ENCODE results near the gene ABI2. TPM values are rescaled to one million over a fixed set of nuclear protein-coding genes. Genes with fewer than 3 reads are reported as not detected.
"Not testable (repeated sequence)": the region's sequence is repeated elsewhere in the genome, so short reads cannot be mapped to it uniquely, and the experiment has no call there.

Gene ABI2
- polyA plus RNA-seq, 4 donors: 85.6 to 101 (median 95.5) TPM

DNA sequence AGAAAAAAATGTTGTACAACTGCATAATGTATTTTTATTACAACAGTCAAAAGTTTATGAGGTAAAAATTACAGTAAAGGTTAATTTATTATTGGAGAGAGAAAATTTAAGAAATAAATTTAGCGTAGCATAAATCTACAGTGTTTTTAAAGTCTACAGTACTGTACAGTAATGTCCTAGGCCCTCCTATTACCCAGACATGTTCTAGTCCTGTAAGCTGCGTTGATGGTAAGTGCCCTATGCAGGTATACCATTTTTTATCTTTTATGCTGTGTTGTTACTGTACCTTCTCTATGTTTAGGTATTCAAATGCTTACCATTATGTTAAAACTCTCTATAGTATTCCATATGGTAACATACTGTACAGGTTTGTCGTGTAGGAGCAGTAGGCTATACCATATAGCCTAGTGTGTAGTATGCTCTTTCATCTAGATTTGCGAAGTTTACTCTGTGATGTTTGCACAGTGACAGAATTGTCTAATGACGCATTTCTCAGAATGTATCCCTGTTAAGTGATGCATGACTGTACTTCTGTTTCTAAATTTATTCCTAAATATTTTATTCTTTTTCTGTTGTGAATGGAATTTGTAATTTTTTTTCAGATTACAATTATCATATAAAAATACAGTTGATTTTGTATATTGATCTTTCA lies 24.5 kb downstream of the ABI2 start:
- no peak for DNase-seq (ENCODE audit: low read depth in 4 of 4, low spot score in 3 of 4)

DNA sequence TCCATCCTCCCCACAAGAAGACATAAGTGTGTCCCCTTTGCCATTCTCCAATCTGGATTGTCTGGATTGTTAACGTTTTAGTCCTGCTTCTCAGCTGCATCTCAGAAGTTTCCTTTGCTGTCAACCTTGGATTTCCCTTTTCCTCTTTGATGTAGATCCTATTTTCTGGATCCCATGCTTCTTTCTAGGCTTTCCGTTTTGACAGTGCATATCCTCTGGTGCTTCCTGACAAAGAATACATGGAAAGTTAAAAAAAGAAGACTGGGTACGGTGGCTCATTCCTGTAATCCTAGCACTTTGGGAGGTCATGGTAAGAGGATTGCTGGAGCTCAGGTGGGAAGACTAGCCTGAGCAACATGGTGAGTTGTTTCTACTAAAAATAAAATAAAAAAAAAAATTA lies 26.8 kb downstream of the ABI2 start:
- DNase-seq (ENCODE audit: low read depth in 4 of 4, low spot score in 3 of 4): no peak

DNA sequence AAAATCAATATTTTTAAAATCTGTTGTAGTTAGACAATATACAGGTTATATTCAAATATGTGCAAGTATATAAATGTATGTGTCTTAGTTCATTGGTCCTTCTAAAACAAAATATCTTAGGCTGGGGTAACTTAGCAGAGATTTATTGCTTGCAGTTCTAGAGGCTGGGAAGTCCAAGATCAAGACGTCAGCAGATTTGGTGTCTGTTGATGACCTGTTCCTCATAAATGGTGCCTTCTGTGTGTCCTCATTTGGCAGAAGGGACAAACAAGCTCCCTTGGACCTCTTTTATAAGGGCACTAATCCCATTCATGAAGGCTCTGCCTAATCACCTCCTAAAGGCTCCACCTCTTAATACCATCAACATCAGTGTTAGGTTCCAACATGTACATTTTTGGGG lies 31.3 kb downstream of the ABI2 start:
- no peak for DNase-seq (ENCODE audit: low read depth in 4 of 4, low spot score in 3 of 4)

DNA sequence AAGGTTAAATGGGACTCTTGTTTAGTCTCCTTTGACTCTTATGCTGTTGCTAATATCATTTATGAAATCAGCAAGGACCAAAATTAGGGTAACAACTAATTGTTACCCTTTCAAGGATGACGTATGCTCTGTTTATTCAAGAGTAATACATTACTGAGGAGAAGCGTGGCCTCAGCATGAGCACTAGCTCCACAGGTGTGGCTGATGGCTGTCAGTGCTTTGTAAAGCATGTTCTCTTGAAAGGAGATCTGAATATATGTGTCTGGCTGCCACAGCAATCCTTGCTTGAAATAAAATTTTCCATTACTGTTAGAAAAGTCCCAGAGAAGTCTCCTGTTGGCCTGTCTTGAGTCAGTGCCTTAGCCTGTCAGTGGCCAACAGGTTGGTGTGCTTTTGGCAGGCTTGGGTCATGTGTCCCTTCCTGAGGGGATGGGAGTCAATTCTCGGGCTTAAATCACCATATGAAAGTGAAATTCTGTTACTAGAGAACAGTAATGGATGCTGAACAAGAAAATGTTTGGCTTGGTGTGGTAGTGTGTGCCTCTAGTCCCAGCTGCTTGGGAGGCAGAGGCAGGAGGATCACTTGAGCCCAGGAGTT lies 32.7 kb downstream of the ABI2 start:
- no peak for DNase-seq (ENCODE audit: low read depth in 4 of 4, low spot score in 3 of 4)

DNA sequence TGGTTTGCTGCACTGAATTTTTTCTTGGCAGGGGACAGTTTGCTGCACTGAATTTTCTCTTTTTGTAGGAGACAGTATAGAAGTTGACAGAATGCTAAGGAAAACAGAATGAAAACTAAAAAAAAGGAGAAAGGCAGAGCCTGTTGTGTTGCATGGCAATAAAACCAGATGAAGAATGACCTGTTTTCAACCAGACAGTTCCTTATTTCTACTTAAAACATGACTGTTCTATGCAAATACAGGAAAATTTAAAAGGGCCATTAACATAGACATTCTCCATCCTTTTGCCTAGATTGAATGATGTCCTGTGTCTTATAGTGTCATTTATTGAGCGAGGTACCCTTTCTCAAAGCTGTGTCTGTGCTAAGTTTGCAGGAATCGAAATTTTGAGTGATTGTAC lies 33.3 kb downstream of the ABI2 start:
- no peak for DNase-seq (ENCODE audit: low read depth in 4 of 4, low spot score in 3 of 4)

DNA sequence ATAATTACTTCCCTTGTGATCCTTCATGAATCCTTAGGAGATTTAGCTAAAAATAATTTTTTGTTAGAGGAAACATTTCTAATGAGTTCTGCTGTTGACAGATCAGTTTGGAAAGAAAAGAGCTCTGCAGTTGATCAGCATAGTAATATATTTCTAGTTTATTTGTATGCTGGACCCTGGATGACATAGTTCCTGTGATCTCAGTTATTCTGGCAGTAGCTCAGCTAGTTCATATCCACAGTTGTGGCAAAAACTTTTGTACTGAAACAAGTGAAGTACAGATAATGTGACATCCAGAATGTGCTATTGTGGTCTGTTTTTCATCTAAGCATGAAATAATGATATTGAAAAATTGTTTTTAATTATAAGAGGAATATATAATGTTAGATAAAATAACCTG lies 33.7 kb downstream of the ABI2 start:
- DNase-seq (ENCODE audit: low read depth in 4 of 4, low spot score in 3 of 4): no peak

- no peak for DNase-seq (ENCODE audit: low read depth in 4 of 4, low spot score in 3 of 4)
These were observed 38.7 kb downstream of the ABI2 start for GRCh38 chr2:203366639-203367466.

DNA sequence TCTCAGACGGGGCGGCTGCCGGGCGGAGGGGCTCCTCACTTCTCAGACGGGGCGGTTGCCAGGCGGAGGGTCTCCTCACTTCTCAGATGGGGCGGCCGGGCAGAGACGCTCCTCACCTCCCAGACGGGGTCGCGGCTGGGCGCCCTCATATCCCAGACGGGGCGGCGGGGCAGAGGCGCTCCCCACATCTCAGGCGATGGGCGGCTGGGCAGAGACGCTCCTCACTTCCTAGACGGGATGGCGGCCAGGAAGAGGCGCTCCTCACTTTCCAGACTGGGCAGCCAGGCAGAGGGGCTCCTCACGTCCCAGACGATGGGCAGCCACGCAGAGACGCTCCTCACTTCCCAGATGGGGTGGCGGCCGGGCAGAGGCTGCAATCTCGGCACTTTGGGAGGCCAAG lies 44.5 kb downstream of the ABI2 start:
- not testable (repeated sequence) for DNase-seq (ENCODE audit: low read depth in 4 of 4, low spot score in 3 of 4)

- no peak for DNase-seq (ENCODE audit: low read depth in 4 of 4, low spot score in 3 of 4)
These were observed 48.0 kb downstream of the ABI2 start for GRCh38 chr2:203376173-203376572.

DNA sequence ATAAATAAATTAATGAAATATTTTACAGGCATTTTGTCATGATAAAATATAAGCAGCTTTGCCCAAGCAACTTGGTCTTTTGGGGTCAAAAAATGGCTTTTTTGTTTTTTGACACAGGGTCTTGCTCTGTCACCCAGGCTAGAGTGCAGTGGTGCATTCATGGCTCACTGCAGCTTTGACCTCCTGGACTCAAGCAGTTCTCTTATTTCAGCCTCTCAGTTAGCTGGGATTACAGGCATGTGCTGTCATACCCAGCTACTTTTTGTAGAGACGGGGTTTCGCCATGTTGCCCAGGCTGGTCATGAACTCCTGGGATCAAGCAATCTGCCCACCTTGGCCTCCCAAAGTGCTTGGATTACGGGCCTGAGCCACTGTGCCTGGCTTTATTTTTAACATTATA lies 51.0 kb downstream of the ABI2 start:
- DNase-seq (ENCODE audit: low read depth in 4 of 4, low spot score in 3 of 4): peak in 2 of 4 donors; percentile 15 to 16

GRCh38 chr2:203383038-203383437 lies 54.8 kb downstream of the ABI2 start:
- DNase-seq (ENCODE audit: low read depth in 4 of 4, low spot score in 3 of 4): no peak

DNA sequence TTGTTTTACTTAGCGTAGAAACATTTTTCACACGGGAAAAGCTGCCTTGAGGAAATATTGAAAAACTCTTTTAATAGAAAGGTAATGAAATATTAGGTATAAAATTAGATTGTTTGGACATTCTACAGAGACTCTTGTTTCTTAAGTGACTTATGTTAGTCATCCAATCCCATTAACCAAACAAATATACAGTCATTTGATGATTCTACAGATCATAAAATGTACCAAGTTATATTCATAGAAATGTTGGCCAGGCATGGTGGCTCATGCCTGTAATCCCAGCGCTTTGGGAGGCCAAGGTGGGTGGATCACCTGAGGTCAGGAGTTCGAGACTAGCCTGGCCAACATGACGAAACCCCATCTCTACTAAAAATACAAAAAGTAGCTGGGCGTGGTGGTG lies 60.0 kb downstream of the ABI2 start:
- not testable (repeated sequence) for DNase-seq (ENCODE audit: low read depth in 4 of 4, low spot score in 3 of 4)

GRCh38 chr2:203394519-203395227 lies 66.5 kb downstream of the ABI2 start:
- DNase-seq (ENCODE audit: low read depth in 4 of 4, low spot score in 3 of 4): no peak

DNA sequence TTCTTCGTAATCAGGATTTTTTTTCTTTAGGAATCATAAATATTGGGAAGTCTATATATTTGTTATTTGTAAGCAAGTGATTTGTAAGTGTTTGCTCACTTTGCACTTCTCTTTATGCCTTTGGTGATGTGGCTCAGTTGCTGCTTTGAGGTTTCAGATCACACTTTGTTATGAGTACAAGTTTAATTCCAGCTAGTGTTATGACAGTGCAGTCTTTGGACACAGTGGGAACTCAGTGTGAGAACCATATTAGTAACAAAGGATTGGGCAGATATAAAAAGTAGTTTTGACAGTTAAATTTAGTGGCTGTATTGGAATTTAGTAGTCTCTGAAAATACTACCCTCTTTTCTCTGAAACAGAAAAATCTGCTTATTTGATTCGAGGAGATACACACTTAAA lies 67.7 kb downstream of the ABI2 start:
- no peak for DNase-seq (ENCODE audit: low read depth in 4 of 4, low spot score in 3 of 4)

GRCh38 chr2:203396667-203397066 lies 68.5 kb downstream of the ABI2 start:
- no peak for DNase-seq (ENCODE audit: low read depth in 4 of 4, low spot score in 3 of 4)

GRCh38 chr2:203399031-203399430 lies 70.8 kb downstream of the ABI2 start:
- DNase-seq (ENCODE audit: low read depth in 4 of 4, low spot score in 3 of 4): no peak

DNA sequence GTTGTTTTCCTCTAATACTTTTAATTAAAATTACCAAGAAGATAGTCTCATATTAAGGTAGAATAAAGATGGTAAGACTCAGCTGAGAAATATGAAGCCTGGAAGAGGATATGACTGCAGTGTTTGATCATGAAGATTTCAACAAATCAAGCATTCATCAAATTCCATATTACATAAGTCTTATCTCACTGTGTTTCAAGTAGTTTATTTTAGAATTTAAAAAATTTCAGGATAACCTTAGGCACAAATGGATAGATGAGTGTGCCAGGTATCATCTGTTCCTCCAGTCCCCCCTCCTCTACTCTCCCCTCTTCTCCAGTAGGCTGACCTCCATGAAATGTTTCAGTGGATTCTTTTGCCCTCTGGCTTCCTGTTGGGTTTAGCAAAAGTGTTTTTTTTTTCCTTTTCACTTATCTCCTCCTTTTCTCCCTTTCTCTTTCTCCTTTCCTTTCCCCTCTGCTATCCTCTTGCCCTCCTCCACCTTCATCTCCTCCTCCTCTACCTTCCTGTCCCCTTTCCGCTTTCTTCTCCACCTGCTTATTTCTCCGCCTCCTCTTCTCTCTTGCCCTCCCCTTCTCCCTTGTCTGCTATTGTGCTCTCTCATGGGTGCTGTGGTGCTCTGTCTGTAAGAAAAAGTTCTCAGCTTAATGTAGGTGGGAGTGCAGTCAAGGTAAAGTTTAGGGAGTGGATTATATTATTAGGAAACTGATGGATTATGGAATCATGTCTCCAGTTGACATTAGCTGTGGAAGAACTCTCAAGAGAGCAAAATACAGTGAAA lies 72.8 kb downstream of the ABI2 start:
- no peak for DNase-seq (ENCODE audit: low read depth in 4 of 4, low spot score in 3 of 4)

DNA sequence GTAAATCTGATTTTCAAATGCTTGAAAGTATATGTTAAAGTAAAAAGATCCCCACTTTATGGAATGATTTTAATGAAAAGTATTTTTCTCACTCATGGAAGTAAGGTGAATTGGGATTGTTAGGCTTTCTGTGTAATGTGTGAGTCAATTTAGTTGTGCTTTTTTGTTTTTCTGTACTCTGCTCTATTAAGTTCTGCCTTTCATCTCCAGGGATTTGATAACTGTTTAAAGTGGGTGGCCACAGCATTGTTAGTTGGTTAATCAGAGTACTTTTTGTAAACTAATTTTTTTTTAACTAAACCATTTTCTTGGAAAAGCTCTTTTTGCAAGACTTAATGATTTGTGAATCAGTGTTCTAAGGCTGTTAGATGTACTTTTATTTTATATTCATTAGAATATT lies 76.8 kb downstream of the ABI2 start:
- DNase-seq (ENCODE audit: low read depth in 4 of 4, low spot score in 3 of 4): no peak

GRCh38 chr2:203407496-203407895 lies 79.3 kb downstream of the ABI2 start:
- DNase-seq (ENCODE audit: low read depth in 4 of 4, low spot score in 3 of 4): no peak

DNA sequence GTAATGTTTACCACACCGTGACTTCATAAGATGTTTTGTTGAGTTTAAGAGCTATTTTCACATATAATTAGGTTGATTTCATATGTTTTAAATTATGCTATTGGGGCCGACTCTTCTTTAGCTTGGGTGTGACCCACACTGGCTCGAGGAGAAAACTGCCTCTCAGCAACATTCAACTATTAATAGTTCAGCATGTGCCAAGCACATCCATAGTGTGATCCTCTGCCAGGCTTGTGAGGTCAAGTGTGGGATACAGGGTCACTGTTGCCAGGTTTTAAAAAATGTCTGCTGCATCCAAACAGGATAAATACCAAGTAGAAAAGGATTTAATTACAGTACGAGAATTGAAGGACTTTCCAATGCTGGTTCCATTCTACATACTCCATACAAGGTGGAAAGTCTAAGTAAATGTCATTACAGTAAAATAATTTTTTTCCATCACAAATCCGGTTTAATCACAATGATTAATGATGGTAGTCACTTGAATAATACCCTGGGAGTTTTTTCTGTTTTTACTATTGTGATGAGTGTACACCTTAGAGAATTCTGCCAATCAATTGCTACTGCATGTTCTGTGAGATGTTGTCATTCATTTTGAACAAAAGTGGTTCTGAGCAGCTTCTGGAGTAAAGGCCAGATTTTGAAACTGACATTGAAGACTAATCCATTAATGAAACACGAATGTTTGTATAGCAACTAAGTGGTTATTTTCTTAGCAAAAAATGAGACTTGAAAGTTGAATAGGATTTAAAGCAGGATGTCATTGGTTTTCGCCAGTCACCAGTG lies 84.5 kb downstream of the ABI2 start:
- DNase-seq (ENCODE audit: low read depth in 4 of 4, low spot score in 3 of 4): no peak
